SIG-M5 treated with dmso at 0.1 percent for 504 hours (cell line): Measurements from ENCODE around the gene GHDC.
"Not testable (repeated sequence)": the region's sequence is repeated elsewhere in the genome, so short reads cannot be mapped to it uniquely, and the experiment has no call there.

Source experiments
- DNase-seq: peaks from one replicate; lab custom pipeline; 2025; ENCODE audit not compliant: unreplicated experiment; lab: John Stamatoyannopoulos, UW

GHDC gene

GRCh38 chr17:42159796-42160530 lies 34.3 kb downstream of the GHDC start:
- DNase-seq = no peak

- no peak for DNase-seq
Observed at GRCh38 chr17:42155614-42156045, 38.7 kb downstream of the GHDC start.

- peak; percentile 61 for DNase-seq
Observed at GRCh38 chr17:42153919-42154742, 40.2 kb downstream of the GHDC start.

GRCh38 chr17:42146911-42147607 lies 47.2 kb downstream of the GHDC start:
- DNase-seq = no peak

- not testable (repeated sequence) for DNase-seq
Observed at GRCh38 chr17:42143138-42143537, 51.2 kb downstream of the GHDC start.

GRCh38 chr17:42142371-42142896 lies 51.9 kb downstream of the GHDC start:
- no peak for DNase-seq

GRCh38 chr17:42141382-42141781 lies 52.9 kb downstream of the GHDC start:
- DNase-seq = no peak

GRCh38 chr17:42140690-42141089 lies 53.6 kb downstream of the GHDC start:
- not testable (repeated sequence) for DNase-seq
